ENCODE measurements around the gene NAB1.

Gene NAB1

DNA sequence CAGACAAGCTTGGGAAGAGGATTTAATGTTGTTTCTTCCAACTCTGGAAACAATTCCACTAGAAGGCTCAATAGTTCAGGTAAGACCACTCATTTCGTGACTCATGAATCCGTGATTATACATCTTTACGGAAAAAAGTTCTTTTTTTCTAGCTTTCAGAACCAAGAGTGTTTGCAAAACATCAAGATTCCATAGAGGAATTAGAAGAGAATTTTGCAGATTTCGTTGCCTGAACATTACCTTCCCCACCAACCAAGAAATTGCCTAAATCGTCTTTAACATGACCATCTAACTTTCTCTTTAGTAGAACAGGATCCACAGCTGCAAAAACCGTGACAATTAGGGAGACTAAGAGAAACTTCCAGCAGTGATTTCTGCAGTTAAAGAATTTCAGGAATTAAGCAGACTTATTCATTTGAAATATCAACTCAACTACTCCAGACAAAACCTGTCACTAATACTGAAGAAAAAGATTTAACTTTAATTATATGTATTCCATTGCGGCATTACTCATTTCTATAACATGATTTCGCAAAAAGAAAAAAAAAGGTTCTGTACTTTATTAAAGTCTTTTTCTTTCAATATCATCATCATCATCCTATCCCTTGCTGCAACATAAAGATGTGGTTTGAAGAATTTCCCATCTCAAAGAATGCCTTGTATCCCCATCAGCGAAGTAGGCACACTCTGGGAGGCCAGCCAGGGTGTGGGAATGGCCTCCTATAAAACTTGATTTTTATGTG, 1.9 kb upstream of the NAB1 start:
- H3K4me3 ChIP-seq (ENCODE audit: low read length) = no peak overlapping the region
- TF ChIP-seq, protein P1, sequence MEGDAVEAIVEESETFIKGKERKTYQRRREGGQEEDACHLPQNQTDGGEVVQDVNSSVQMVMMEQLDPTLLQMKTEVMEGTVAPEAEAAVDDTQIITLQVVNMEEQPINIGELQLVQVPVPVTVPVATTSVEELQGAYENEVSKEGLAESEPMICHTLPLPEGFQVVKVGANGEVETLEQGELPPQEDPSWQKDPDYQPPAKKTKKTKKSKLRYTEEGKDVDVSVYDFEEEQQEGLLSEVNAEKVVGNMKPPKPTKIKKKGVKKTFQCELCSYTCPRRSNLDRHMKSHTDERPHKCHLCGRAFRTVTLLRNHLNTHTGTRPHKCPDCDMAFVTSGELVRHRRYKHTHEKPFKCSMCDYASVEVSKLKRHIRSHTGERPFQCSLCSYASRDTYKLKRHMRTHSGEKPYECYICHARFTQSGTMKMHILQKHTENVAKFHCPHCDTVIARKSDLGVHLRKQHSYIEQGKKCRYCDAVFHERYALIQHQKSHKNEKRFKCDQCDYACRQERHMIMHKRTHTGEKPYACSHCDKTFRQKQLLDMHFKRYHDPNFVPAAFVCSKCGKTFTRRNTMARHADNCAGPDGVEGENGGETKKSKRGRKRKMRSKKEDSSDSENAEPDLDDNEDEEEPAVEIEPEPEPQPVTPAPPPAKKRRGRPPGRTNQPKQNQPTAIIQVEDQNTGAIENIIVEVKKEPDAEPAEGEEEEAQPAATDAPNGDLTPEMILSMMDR (conservative IDR thresholded peaks at IDR 0.05; ENCODE audit: low read depth, low read length) = no peak
- no peak for DNase-seq (ENCODE audit: low read depth)

DNA sequence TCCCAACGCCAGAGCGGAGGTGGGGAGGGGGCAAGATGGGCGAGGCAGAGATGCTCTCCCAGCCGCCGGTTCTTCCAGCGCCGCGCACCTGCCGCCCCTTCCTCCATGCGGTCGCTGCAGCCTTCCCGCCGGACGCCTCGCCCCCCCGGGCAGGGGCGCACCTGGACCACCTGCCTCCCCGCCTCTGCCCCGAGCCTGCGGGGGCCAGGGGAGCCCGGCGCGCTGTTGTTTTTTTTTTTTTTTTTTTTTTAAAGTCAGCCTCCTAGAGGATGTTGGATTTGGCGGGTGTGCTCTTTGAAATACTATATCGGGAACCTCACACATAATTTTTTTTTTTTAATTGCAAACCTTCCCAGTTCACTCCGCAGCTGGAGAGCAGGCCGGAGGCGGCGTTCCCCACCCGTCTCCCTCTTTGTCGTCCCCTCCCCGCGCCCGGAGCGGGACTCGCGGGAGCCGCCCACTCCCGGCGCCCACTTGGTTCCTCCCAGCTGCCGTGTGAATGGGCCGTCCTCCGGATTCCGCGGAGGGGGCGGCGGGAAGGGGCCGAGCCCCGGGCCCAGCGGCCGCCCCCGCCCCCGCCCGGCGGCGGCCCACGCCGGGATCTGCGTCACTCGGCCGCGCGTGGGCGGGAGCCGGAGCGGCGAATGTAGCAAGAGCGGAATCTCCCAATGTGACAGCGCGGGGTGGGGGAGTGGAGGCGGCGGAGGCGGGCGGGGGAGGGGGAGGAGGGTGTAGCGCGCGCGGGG, 421 bp upstream of the NAB1 start:
- H3K4me3 ChIP-seq (ENCODE audit: low read length) = peak overlapping the region; percentile 58
- TF ChIP-seq, protein P1 (conservative IDR thresholded peaks at IDR 0.05; ENCODE audit: low read depth, low read length) = no peak
- DNase-seq (ENCODE audit: low read depth) = peak; percentile 36

DNA sequence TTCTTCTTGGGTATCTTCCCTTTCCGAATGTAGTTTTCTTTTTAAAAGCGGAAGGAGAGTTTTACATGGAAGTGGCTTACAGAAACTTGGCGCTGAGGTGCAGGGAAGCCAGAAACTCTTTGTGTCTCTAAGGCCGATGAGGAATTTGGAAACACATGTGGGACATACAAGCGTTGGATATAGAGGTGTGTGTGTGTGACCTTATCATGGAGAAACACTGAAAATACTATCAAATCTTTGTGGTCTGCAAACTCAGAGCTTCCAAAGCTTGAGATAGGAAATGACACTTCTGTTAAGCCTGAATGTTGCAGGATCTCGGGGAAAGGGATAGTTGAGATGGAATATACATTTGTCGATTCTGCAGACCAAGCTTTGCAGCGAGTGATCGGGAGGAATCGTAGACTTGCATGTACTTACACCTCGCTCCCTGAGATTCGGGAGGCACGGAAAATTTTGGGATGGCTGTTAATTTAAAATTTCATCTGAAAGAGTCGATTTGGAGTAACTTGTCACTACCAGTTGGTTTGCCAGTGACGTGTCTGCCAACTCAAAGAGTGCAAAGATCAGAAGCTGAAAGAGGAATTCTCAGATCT, 1.0 kb downstream of the NAB1 start:
- DNase-seq (ENCODE audit: low read depth) = no peak
- TF ChIP-seq, protein P1 (conservative IDR thresholded peaks at IDR 0.05; ENCODE audit: low read depth, low read length) = no peak
- peak overlapping the region; percentile 73 for H3K4me3 ChIP-seq (ENCODE audit: low read length)

DNA sequence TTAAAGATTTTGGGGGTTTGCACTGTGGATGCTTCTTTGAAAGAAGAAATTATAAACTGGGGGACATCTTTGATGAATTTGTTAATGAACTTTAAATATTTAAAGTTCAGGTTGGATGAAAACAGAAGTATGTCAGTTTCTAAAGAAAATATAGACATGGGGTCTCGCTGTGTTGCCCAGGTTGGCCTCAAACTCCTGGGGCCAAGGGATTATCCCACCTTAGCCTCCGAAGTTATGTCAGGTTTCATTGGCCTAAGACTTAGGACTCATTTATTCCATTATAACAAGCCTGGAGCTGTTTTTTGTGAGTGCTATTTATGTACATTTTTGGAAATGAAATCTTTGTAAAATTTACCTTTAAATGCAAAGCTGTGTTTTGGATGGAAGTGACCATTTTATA, 2.5 kb downstream of the NAB1 start:
- H3K4me3 ChIP-seq (ENCODE audit: low read length) = no peak overlapping the region
- no peak for DNase-seq (ENCODE audit: low read depth)
- TF ChIP-seq, protein P1 (conservative IDR thresholded peaks at IDR 0.05; ENCODE audit: low read depth, low read length) = no peak

DNA sequence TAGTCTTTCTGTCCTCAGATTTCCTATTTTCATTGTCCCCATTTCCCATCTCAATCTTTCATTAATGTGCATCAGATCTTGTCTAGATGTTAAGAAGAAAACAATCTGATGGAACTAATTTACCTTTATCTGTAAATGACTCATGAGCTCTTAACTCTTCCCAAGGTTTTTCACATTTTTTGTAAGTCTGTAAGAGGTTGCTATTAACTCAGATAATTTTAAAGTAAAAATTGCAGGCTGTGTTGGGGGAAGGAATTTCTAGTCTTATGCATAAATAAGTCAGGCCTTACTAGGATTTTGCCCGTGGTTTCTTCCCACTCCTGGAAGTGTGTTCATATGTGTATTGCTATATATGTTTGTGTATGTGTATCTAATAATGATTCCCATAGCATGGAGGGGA, 4.3 kb downstream of the NAB1 start:
- TF ChIP-seq, protein P1 (conservative IDR thresholded peaks at IDR 0.05; ENCODE audit: low read depth, low read length) = no peak
- DNase-seq (ENCODE audit: low read depth) = no peak
- H3K4me3 ChIP-seq (ENCODE audit: low read length) = no peak overlapping the region

DNA sequence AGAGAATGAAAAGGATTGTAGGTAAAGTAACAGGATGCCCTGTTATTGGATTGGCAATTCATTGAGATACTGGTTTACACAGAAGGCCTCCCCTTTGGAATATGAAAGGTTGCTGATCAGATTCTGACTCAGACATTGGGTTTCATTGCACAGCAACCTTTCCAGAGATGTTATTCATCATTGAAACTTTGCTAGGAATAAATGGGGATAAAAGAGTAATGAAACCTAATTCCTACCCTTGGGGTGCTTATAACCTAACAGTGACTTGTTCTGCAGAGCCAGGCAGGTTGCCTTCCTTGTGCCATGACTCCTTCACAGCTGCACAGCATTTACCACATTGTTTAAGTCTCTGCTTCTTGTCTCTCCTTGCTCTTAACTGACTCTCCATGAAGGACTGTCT, 5.0 kb downstream of the NAB1 start:
- TF ChIP-seq, protein P1 (conservative IDR thresholded peaks at IDR 0.05; ENCODE audit: low read depth, low read length) = no peak
- H3K4me3 ChIP-seq (ENCODE audit: low read length) = no peak overlapping the region
- DNase-seq (ENCODE audit: low read depth) = no peak
